GM20000 (cell line): ENCODE data around the gene GRB10.

Source experiments
- DNase-seq: peaks from one replicate; pipeline ENCODE4 v3.0.0; 2012; ENCODE audit warnings: low spot score
- TF ChIP-seq, protein P1 (sequence below): IDR thresholded peaks from 2 replicates; pipeline ENCODE4 v1.5.1; 2012; ENCODE audit warnings: mild to moderate bottlenecking, control low read depth; ENCODE audit errors: extremely low read depth, missing control alignments

The GRB10 gene

DNA sequence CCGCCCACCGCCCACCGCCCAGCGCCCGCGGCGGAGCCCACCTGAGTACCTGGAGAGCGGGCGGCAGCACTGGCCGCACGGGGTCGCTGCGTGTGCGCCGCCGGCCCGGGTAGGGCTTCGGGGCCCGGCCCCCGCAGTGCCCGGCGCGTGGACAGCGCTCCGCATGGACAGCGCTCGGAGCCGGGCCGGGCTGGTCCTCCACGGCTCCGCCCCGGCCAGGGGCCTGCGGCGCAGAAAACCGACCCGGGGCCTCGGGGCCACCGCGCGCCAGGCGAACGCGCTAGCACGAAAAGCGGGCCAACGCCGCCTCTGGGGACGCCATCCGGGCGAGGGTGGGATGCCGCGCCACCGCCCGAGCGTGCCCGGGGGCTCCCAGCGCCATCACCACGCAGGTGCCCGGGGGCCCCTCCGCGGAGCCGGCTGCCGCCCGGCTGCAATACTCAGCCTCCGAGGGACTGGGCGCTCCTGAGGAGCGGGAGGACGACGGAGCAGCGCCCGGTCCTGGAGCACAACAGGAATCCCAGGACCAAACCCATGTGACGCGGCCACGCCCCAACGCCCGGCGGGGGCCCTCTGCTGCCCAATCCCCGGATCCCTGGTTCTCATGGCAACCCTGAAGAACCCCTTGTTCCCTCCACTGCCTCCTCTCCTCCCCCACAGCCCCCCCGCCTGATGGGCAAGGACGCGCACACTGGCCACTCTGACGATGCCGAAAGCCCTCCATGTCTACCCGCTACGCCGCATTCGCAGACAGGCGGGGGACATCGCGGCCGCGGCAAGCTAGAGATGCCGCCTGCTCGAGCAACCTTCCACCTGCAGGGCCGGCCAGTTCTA is at the start of gene GRB10:
TSS of gene GRB10 (minus strand) at position 522 of the 834 bp plus-strand sequence. CDS start 50,574 bp downstream, outside the sequence.
- no peak for DNase-seq
- TF ChIP-seq, protein P1, sequence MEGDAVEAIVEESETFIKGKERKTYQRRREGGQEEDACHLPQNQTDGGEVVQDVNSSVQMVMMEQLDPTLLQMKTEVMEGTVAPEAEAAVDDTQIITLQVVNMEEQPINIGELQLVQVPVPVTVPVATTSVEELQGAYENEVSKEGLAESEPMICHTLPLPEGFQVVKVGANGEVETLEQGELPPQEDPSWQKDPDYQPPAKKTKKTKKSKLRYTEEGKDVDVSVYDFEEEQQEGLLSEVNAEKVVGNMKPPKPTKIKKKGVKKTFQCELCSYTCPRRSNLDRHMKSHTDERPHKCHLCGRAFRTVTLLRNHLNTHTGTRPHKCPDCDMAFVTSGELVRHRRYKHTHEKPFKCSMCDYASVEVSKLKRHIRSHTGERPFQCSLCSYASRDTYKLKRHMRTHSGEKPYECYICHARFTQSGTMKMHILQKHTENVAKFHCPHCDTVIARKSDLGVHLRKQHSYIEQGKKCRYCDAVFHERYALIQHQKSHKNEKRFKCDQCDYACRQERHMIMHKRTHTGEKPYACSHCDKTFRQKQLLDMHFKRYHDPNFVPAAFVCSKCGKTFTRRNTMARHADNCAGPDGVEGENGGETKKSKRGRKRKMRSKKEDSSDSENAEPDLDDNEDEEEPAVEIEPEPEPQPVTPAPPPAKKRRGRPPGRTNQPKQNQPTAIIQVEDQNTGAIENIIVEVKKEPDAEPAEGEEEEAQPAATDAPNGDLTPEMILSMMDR, result no peak

- DNase-seq, result no peak
- TF ChIP-seq, protein P1, result no peak
These were observed 46.1 kb upstream of the GRB10 start for GRCh38 chr7:50828801-50829200.

GRCh38 chr7:50828116-50828515 is 45.4 kb upstream of the GRB10 start:
- DNase-seq, result no peak

GRCh38 chr7:50827281-50827680 is 44.6 kb upstream of the GRB10 start:
- no peak for DNase-seq
- TF ChIP-seq, protein P1, result no peak

More at GRCh38 chr7:50828116-50828515, 45.4 kb upstream of the GRB10 start:
- TF ChIP-seq, protein P1, result no peak

DNA sequence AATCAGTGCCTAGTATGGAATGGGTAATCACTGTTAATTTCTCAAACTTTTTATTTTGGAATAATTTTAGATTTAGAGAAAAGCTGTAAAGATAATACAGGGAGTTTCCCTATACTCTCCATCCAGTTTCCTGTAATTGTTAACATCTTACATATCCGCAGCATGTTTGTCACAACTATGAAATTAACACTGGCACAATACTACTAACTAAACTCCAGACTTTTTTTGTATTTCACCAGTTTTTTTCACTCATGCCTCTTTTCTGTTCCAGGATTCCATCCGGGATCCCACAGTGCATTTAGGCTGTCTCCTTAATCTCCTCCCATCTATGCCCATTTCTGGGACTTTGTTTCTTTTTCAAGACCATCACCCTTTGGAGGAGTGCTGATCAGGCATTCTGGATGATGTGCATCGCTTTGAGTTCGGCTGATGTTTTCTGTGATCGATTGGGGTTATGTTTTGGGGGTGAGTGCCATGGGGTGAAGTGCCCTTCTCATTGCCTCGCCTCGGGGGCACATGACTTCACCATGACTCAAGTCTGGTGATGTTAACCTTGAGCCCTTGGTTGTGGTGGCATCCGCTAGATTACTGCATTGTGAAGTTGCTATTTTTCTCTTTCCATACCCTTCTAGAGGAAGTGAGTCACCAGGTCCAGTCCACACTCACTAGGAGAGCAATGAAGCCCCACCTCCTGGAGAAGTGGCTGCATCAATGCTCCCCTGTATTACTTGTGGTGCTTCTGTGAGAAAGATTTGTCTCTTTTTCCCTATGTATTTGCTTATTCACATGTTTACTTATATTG is 43.9 kb upstream of the GRB10 start:
- TF ChIP-seq, protein P1, result no peak
- DNase-seq, result no peak

DNA sequence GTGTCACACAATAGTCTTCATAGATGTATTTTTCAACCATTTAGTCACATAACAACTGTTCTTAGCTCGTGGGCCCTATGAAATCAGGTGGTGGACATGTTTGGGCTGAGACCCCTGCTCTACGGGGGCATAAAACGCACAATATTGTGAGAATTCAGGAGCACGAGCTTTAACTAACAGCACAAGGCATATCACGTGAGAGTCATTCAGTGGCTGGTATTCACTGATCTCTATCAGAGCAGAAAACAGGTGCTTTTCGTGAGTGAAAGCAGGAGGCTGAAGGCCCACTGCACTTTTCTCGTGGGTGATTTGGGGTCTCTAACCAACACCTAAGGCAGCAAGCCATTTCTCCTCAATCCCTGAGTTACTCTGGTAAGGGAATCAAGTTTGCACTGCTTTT is 42.8 kb upstream of the GRB10 start:
- TF ChIP-seq, protein P1, result no peak

DNA sequence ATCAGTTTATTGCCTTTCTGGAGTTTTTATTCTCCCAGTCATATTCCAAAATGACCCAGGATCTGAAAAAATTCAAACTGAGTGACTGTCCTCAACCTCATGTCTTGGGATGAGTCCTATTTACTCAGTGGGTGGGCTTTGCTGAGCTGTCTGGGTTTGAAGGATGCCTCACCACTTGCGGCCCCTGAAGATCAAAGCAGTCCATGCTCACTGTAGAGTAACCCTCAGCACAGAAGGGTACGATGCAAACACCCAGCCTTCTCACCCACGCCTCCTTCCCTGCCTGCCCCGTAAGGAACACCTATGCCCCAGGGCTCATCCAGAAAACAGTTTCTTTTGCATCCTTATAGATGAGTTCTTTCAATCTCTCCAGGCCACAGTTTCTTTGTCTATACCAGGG is 42.2 kb upstream of the GRB10 start:
- TF ChIP-seq, protein P1, result no peak
- DNase-seq, result no peak

More for the DNA sequence above, 42.8 kb upstream of the GRB10 start:
- no peak for DNase-seq
